ENCODE results near the gene SNRPF.

GRCh38 chr12:95858451-95859343 lies at the start of gene SNRPF:
- TF ChIP-seq CTCF (IDR thresholded peaks at IDR 0.05) (peak in 4 of 12 donors; percentile 9 to 31 (median 20)), POLR2A (IDR thresholded peaks at IDR 0.05) (peak in 1 of 2 donors; percentile 53)
